DMS153 treated with DMSO at 0.1 percent for 48 hours (cell line): ENCODE measurements around the gene SIX3.

Source experiments
- DNase-seq: peaks from one replicate; lab custom pipeline; 2025; ENCODE audit not compliant: unreplicated experiment; lab: John Stamatoyannopoulos, UW

Gene SIX3

DNA sequence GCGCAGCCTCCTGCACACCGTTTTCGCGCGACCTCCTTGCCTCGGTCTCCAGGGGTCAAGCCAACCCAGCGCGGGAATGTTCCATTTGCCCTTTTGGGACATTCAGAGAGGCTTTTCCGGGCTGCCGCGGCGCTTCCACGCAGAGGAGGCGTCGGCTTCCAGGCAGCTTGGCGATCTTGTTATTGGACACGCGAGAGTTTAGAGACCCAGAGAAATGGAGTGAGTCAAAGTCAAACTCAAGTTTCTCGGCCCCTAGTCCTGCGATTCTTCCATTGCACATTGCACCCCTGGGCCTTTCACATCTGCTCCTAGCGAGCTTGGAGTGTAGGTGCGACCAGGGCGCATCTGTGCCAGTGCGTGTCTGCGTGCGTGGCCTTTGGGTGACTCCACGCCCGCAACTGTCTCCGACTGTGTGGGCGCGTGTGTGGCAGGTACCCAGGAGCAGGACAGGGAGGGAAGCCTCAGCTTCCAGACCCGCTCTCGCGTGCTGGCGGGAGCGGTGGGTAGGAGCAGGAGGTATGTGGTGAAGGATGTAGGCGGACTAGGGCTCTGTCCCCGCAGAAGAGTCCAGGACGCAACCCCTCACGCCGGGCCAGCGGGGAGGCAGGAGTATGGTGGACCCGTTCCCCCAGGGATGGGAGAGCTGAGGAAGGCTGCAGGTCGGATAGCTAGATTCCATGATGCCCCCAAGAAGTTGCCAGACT is 13.5 kb downstream of the SIX3 start:
- no peak for DNase-seq

DNA sequence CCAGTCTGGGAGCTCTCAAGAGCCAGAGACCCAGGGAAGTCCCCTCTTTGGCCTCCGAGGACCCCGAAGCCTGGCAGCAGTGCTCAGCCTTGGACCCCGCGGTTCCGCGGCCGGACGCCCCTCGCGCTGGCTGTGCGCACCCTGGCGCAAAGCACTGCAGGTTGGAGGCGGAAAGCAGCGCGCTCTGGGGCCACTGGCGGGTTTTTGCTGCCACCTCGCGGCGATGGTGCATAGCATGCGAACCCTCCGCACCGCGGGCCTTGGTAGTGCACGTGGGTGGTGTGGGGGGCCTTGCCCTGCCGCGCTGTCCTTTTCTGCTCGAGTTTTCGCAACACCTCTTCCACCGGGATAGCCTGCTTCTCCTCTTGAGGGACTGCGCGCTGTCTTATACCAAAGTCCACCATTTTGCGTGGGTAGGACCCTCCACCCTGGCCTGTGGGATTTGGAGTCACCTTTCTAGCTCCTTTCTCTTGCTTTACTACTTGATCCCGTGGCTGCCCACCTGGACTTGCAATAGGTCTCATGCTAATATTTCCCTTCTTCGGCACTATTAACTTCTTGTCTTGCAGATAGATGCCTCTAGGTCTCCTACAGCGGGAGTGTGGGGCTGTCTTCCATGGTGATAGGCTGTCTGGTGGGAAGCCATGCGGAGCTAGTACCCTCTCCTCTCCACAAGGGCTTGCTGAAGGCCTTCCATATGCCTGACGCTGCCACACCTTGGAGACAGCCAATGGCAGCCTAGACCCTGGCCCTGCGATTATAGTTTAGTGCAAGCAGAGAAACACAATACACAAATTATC is 14.3 kb downstream of the SIX3 start:
- DNase-seq: no peak

DNA sequence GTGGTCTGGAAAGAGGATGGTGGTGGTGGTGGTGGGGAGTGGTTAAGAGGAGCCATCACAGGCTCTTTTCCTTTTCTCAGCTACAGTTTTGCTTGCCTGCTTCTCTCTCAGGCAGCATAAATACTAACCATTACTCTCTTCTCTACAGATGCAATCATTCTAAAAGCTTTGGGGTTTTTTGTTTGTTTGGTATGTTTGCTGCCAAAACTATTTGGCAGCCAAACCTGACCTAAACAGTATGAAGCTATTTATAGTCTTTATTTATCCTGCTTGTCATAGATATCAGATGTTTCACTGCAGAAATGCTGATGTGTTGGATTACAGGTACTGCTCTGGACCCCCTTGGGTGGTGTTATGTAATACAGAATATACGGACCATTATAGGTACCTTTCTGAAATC is 15.3 kb downstream of the SIX3 start:
- no peak for DNase-seq

DNA sequence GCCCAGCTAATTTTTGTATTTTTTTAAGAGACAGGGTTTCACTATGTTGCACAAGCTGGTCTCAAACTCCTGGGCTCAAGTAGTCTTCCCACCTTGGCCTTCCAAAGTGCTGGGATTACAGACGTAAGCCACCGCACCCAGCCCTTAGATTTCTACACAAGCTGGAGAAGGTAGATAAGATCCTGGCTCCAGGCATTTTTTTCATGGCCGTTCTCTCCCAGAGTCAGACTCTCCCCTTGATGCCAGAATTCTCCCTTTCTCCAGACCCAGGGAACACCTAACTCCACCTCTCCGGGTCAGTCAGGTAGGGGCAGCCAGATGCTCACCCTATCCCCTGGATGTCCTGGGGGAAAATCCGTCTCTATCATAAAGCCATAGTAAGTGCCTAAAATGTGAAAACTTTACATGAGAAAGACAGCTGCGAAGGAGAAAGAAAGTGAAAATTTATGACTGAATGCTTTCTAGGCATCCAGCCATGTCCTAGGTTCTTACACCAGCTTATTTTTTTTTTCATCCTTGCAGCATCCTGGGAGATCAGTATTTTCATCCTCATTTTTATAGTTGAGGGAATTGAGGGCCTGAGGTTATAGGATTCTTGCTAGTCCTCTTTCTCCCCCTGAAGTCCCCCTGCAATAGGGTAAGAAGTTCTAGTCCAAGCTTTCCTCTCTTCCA is 16.3 kb downstream of the SIX3 start:
- DNase-seq: no peak

DNA sequence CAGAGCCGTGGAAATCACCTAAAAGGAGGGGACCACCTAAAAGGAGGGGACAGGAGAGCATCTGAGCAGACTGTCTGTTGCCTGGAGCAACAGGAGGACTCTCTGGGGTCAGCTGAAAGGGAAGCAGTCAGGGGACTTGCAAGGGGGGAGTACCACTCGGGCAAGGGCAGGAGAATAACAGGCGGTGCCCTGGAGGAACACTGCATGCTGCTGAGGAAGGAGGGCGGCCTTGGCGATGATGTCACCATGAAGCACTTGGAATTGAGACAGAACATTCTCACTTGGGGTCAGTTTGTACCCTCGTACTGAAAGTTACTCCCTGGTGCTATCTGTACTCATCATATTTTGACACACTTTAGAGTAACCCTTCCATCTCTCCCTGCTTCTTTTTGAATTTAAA is 18.4 kb downstream of the SIX3 start:
- no peak for DNase-seq

DNA sequence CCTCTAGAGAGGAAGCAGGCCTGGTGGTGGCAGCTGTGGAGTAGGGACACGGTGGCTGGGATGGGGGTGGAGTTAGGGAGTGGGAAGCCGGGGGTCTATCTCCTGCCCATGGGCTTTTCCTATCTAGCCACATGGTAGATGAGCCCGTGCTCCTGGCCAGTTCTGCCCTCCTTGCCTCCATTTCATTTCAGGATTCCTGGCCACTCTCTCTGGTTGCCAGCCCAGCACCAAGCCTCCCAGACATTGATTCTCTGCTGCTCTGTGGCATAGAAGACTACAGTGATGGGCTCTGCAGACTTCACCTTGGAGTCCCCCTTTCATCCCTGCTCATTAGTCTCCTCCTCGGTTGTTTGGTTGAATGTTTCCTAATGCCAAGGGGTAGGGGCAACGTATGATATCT is 19.4 kb downstream of the SIX3 start:
- no peak for DNase-seq

DNA sequence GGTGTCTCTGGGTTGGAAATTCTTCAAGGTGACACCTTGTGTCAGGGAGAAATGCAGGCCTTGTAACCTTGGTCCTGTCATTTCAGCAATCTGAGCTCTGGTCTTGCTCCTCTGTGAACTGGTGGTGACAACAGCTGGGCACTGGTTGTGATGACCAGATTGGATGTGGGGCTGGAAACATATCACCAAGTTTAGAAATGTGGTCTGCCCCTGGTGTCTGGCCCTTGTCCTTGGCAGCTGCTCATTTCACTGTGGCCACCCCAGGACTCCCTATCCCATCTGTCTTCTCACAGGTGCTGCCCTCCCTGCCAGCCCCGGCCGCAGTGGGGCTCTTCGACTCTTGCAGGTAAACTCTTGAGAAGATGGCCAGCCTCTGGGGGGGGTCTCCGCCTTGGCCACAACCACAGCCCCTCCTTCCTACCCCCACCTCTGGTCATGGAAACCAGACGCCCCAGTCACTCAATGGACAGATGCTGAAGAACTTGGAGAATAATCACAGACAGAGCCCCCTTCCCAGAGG is 20.7 kb downstream of the SIX3 start:
- no peak for DNase-seq

DNA sequence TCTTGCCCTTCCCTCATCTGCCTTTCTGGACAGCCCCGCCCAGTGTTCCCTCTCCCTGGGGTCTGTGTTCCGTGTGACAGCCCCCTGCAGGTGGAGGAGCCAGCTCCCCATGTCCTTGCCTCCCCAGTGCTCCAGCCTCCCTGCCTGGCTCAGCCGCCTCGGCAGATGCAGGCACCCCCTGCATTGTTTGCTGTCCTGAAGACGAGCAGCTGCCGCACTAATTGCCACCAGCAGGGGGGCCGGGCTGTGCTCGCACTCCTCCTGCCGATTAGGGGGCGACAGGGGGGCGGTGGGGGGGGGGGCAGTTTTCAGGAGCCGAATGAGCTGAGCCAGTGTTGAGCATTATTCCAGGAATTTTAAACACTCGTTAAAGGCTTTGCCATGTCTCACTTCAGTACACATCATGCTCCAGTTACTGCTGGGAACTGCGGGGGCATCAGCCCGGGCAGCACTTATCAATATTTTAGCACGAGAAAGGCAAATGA is 23.3 kb downstream of the SIX3 start:
- DNase-seq: no peak

DNA sequence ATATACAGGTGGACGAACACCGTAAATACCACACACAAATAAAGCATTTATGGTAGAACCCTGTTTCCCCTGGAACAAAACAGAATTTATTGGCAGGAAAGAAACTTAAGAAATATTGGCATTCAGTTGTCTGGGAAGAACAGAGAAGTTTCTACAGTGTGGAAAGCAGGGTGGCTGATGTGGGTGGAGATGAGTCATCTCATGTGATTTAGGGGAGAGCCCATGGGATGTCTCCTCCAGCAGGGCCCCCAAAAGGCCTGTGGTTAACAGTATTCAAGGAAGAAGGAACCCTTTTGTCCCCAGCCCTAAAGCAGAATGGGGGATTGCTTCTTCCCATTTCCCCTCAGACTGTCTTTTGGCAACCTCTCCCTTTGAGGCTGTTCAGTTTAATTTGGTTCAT is 24.2 kb downstream of the SIX3 start:
- DNase-seq: no peak

DNA sequence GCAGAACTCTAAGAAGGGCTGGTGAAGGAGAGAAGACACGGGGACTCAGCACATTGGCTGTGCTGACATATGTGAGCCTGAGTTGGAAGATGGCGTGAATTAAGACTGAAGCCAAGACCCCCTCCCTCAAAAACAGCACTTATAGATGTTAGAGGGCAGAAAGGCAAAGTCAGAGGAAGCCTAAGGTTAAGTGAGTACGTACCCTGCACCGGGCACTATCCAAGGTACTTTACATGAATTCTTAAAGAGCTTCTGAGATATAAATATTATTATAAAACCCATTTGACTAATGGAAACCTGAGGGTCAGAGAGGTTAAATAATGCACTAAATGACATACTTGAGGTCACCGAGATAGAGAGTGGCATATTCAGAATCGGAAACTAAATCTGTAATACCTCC is 25.6 kb downstream of the SIX3 start:
- DNase-seq: no peak

DNA sequence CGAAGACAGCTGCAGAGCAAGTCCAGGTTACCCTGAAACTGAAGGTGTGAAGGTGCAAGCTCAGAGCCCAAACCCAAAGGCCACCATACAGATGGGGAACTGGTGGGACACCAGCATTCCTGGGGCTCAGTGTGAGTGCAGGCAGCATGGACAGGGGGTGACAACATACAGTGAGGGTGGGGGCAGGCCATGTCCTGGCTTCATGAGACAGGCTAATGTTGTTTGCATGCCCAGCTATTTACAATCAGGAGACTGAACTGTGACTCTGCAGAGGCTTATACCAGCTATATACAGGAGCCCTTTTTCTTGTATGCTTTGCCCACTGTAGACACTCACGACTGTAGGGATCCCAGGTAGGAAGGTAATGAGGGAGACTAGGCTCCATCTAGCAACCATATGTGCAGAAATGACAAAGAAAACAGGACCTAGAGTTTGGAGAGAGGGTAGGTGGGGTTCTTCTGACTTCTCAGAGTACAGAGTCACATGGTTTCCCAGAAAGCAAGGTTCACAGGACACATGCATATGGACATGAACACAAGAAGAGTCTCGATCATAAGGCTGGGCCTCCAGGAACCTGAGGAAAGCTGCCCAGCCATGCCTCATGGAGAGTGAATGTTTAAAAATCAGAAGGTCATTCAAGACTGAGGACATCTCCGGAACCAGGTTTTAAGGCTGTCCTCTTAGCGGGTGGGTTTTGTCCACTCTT is 26.4 kb downstream of the SIX3 start:
- DNase-seq: no peak

DNA sequence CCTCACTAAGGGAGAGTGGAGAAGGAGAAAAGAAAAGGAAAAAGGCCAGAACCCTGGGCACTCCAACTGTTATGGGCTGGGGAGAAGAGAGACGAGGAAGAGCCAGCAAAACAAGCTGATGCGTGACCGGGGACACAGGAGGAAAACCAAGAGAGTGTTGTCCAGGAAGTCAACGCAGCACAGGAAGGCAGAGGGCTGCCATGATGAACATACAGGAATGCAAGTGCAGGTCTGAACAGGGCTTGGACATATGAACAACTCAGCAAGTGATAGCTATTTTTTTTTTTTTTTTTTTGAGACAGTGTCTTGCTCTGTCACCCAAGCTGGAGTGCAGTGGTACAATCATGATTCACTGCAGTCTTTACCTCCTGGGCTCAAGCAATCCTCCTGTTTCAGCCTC is 28.4 kb downstream of the SIX3 start:
- no peak for DNase-seq

DNA sequence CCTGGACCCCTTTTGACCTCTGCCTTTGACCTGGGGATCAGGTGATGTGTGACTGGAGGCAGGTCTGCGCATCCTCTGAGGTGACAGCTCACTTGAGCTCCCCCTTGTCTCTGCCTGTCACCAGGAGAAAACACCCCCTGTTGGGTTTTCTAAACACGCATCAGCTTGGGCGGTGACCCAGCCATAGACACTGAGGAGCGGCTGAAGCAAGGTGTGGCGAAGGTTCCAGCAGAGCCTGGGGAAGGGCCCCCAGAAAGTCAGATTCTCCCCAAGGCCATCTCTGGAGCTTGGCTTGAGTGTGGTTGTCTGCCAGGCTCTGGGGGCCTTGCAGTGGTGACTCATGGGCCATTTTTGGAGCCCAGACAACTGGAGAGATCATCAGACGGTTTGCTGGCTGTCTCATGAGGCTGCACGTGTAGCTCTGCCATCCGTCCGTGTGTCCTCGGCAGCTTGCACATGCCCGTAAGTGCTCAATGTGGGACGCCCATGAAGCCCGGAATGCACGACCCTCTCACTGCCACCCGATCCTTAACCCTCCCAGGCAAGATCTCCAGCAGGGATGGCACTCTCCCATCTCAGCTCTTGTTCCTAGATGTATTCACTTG is 29.4 kb downstream of the SIX3 start:
- no peak for DNase-seq

DNA sequence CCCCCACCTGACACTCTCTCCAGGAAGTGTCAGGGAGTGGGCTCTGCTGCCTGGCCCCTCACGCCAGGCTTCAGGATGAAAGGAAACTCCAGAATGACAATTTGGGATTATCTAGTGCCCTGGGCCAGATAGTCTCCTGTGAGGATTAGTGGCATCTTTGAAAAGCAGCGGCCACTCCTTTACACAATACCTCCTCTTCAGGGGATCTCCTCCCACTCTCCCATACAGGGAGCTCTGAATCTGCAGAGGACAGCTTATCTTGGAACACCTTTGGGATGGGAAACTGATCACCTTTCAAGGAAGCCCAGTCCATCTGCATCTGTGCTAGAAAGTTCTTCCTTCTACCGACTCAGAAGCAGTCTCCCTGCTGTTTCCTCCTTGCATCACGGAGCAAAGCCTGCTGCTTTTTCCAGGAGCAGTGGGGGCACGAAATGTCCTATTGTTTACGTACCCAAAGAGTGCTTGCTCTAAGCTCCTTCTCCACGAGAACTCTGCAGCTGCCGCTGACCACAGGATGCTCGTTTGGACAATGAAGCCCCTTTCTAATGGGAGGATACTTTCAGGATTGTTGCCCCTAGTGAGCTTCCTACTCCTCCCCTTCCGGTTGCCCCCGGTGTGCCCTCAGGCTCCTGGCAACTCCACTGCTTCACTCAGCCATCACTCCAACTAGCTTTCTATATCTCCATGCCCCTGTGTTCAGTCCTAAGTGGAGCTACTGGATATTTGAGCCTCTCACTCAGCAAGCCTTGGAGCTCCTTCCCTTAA is 31.5 kb downstream of the SIX3 start:
- DNase-seq: no peak

DNA sequence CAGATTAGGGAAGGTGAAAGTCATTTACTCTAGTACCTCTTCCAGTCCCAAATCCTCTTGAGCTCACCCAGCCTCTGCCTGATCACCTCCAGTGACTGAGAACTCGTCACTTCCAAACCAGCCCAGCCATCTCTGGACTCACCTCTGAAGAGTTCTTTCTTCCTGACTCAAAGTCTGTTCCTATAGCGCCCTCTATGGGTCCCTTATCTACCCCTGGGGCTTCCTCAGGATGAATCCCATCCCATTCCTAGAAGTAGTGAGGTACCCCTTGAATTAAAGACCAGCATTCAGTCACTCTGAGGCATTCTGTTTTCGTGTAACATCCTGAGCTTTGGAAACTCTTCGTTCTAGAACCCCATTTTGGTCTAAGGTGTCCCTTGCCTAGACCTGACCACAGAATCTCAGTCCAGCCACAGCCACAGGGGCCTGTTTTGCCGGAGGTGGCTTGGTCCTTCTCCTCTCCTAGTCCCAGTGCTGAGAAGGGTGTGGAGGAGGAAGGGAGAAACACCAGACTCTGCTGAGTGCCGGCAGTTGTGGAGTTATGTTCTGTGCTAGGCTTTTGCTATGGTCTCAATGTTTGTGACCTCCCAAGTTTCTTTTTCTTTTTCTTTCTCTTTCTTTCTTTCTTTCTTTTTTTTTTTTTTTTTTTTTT is 32.7 kb downstream of the SIX3 start:
- peak; percentile 44 for DNase-seq

DNA sequence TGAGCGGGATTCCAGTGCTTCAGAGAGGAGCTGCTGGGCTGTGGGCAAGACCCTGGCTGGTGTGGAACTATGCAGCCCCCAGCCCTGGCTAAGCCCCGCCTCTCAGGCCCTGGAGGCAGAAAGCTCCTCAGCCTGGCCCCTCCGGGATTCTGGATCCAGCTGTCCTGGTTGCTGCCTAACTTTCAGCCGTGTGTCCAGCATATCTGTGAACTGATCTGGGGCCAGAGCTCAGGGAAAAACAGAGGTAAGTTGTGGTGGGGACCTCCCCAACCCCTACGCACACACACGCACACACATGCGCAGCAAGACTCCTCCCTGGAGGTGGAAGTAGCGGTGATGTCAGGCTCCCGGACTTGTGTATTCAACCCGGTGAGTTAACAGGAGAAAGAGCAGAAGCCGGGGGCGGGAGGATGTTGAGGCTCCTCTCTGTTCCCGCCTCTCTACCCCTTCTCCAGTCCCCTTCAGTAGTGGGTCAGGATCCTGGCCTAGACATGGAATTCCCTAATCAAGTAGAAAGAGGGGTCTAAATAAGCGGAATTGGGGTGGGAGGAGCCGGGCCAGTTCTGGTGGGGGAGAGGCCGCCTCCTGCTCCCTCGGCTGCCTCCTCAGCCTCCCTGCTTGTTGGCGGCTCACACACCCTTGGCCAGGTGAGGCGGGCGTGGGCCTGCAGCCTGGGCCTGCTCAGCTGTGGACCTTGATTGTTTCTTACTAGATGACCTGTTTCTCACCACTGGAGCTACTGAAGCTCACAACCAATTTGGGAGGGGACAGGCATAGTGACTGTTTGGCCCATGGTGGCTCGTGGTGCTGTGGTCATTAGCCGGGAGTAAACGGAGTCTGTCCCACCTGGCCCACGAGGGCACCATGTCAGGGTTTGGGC is 34.3 kb downstream of the SIX3 start:
- DNase-seq: no peak

DNA sequence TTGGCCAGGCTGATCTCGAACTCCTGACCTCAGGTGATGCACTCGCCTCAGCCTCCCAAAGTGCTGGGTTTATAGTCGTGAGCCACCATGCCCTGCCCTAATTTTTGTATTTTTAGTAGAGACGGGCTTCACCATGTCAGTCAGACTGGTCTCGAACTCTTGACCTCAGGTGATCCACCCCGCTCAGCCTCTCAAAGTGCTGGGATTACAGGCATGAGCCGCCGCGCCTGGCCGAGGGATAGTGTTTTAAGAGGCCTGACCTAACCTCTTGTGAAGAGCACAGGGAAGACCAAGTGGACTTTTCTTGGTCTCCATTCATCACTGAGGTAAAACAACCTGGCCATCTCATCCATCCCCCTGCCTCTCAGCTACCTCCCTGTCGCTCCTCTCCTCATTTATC is 38.1 kb downstream of the SIX3 start:
- no peak for DNase-seq
